NCI-H1694 treated with DMSO at 0.1 percent for 48 hours (cell line): Measurements from ENCODE around the gene RBM17.
"Not testable (repeated sequence)": the region's sequence is repeated elsewhere in the genome, so short reads cannot be mapped to it uniquely, and the experiment has no call there.

Experiments used
- DNase-seq: peaks from one replicate; lab custom pipeline; 2025; lab: John Stamatoyannopoulos, UW

Gene RBM17, protein sequence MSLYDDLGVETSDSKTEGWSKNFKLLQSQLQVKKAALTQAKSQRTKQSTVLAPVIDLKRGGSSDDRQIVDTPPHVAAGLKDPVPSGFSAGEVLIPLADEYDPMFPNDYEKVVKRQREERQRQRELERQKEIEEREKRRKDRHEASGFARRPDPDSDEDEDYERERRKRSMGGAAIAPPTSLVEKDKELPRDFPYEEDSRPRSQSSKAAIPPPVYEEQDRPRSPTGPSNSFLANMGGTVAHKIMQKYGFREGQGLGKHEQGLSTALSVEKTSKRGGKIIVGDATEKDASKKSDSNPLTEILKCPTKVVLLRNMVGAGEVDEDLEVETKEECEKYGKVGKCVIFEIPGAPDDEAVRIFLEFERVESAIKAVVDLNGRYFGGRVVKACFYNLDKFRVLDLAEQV

DNA sequence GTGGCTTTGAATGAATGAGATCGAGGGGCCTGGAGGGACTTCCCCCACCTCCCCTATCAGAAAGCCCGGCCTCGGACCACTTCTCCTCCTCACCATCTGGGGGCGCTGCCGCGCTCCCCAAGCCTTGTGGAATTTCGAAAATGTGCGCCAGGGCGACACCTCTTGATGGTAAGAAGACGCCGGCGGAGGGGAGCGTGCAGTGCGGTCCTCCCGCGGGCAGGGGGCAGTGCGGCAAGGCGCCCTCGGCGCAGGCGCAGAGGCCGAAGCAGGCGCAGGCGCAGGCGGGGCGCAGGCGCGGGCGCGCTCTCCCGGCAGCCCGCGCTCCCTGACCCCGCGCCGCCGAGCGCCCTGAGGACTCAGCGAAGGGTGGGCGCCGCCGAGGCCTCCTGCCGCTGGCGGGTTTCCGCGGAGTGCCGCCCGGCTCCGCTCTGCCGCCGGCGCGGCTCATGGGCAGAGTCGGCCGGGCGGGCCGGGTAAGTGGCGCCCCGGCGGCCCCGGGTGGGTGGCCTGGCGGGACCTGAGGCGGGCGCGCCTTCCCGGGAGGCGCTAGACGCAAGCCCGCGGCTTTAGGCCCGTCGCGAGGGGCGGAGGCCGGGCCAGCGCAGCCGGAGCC lies at the start of gene RBM17:
RBM17 (plus strand) TSS at position 314 of the 613 bp plus-strand sequence. CDS start 8,032 bp downstream, outside the sequence.
- DNase-seq: peak; percentile 78

DNA sequence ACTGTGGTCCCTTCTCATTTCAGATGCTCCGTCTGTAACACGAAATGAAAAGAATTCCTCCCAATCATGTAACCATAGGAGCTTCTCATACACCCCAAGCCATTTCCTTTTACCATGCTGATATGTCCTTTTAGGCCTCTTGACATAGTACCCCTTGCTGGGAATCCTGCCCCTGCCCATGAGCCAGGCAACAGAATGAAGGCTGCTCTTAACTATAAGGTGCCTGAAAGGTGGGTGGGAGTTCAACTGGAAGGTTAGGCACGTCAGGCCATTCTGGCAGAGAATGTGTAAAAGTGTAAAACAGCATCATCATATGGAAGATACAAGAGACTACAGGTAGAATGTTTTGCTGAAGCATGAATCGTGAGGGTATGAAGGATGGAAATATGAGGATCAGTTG lies 49.1 kb upstream of the RBM17 start:
- DNase-seq: no peak

DNA sequence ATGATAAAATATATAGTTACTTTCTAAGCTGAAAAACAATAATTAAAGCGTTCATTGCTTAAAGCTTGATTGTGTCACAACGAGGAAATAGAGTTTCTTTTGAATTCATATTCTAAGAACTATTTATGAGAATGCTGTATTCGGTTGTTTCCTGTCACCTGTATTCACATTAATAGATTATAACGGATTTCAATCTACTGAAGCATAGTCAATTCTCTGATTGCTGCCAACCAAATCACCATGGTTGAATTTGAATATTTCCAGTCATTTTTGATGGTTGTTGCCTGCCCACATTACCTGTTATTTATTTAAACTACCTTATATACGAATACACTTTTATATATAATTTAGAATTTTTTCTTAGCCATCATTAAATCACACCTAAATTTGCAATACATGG lies 48.6 kb upstream of the RBM17 start:
- DNase-seq: no peak

GRCh38 chr10:6043377-6043776 lies 45.5 kb upstream of the RBM17 start:
- not testable (repeated sequence) for DNase-seq

- no peak for DNase-seq
Observed at GRCh38 chr10:6044060-6044459, 44.8 kb upstream of the RBM17 start.

- DNase-seq: no peak
Observed at GRCh38 chr10:6044751-6045313, 44.0 kb upstream of the RBM17 start.

- DNase-seq: no peak
Observed at GRCh38 chr10:6045314-6045848, 43.5 kb upstream of the RBM17 start.

DNA sequence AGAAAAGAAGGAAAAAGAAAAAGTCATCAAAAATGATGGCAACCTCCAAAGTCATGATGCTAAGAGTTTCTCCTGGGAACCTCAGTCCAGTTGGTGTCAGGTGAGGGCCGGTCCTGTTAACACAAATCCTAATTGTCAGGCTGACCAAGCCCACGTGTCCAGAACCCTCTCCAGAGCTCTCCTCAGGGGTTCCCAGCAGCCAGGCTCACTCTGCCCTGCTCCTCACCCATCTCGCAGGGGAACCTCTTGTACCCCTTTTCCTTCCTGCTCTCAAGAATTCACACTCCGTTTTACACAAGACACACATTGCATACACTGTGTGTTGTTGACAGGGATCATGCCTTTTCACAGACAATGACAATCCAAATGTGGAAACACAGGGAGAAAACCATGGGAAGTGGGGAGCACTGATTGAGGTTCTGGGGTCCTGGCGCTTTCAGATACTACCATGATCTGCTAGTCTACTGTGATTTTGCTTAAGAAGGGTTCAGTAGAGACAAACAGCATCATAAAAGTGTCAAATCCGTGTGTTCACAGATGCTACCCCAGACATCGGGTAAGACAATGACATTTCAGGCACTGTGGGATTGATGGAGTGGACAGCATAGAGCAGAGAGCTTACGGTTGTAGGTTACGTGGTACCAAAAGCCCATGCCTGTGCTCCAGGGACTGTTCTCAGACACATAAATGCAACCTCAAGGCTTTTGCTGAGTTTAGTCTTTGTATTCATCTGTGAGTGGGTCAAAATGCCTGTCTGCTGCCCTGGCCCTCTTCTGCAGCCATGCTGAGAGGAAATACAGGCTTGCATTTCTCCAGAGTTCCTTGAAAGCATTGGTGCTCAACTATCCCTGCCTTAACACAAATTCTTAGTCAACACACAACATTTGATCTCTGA lies 42.7 kb upstream of the RBM17 start:
- no peak for DNase-seq

GRCh38 chr10:6046773-6047611 lies 41.8 kb upstream of the RBM17 start:
- DNase-seq: no peak

DNA sequence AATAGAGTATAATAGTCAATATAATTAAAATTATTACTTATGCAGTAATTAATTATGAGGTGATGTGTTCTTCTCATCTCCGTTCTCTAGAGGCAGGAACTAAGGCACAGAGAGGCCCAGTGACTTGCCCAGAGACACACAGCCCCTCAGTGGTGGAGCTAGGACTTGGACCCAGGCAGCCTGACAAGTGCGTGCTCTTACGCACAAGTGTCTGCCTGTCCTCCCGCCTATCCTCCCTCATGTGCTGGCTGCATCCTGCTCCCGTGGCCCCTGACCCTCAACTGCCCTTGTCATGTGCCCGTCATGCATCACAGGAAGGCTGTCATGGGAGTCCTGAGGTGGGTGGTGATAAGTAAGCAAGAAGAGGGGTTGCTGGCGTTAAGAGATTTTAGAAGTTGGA lies 41.0 kb upstream of the RBM17 start:
- no peak for DNase-seq

- no peak for DNase-seq
Observed at GRCh38 chr10:6048281-6049030, 40.4 kb upstream of the RBM17 start.

- DNase-seq: no peak
Observed at GRCh38 chr10:6049031-6049400, 39.8 kb upstream of the RBM17 start.

GRCh38 chr10:6050801-6051445 lies 37.9 kb upstream of the RBM17 start:
- no peak for DNase-seq

- DNase-seq: no peak
Observed at GRCh38 chr10:6052247-6053221, 36.3 kb upstream of the RBM17 start.

- DNase-seq: no peak
Observed at GRCh38 chr10:6053303-6053702, 35.5 kb upstream of the RBM17 start.

DNA sequence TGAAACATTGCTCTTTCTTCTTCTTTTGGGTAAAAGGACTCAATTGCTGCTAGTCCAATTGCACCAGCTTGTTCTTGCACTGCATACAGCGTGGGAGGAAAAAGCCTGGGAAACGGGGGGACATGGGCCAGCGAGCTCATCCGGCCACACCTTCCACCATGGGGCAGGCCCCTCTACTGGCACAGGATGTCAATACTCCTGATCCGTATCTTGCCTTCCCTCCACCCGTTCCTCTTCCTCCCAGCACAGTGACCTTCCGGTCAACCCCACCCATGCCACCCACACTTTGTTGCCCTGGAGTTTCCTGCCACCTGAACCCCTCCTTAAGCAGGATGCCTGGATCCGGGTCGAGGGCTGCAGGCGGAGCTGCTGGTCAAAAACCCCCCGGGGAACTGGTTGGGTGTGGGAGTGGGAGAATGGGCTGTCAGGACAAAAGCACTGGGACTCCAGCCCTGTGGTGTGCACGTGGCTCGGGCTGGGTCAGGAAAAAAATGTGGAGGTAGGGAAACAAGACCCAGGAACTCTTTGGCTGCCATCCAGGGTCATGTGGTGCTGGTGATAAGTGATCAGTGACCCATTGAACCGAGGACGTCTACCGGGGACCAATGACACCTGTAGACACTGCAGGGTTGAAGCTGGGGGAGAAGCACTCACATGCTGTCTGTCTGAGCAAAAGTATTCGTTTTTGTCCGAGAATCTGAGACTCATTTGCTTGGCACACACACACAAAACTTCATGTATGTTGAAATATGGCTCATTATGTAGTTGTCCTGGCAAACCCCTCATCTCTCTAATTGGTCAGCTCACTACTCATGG lies 34.8 kb upstream of the RBM17 start:
- DNase-seq: no peak

- DNase-seq: no peak
Observed at GRCh38 chr10:6054884-6055283, 34.0 kb upstream of the RBM17 start.

DNA sequence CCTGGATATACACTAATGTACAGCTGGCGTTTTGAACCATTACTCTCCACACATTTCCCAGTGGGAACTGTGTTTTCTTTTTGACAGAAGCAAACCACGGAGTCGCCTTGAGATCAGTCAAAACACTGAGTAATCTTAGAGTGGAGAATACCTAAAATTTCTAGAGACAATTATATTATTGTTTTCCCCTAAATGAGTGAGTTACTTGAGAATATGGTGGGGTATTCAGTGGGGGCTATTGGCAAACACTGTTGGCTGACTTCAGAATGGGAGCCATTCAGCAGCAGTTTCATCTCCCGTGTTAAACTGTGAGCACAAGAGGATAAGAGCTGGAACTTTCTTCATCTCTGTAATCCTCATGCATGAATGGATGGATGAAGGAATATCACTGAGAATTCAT lies 32.9 kb upstream of the RBM17 start:
- no peak for DNase-seq
